Ovary (tissue), 3 donors: ENCODE measurements around the gene GAGE13.

Experiments used
- EP300 ChIP-seq: sonication (generic); formaldehyde crosslinking; IDR thresholded peaks from one replicate; pipeline ENCODE4 v1.6.1; 2017; ENCODE audit warnings: antibody characterized with exemption
- POLR2A ChIP-seq: fragments of 450-650 bp; IDR thresholded peaks from one replicate; pipeline ENCODE4 v1.6.1; 2017; ENCODE audit warnings: antibody characterized with exemption, mild to moderate bottlenecking, moderate library complexity
- TF ChIP-seq, protein P1 (sequence below), 3 donors: fragments of 450-650 bp in 2 of 3; fragments of 200-600 bp in 1 of 3; IDR thresholded peaks; one replicate each; pipeline versions ENCODE4 v1.5.1 to v1.8.0; 2016 to 2022; ENCODE audit warnings: antibody characterized with exemption in 3 of 3, mild to moderate bottlenecking in 1 of 3
- donor health status: DM: no; HTN: no; CAD: no.

DNA sequence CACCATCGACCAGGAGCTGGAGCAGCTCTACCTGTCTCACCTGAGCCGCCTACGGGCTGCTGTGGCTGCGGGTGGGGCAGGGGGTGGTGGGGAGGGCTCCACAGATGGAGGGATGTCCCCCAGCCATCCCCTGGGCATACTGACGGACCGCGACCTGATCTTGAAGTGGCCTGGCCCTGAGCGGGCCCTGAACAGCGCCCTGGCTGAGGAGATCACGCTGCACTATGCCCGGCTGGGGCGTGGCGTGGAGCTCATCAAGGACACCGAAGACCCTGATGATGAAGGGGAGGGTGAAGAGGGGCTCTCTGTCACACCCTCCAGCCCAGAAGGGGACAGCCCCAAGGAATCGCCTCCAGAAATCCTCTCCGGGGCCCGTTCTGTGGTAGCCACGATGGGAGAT lies 45.2 kb upstream of the GAGE13 start:
- no peak for TF ChIP-seq POLR2A
- TF ChIP-seq, protein P1, sequence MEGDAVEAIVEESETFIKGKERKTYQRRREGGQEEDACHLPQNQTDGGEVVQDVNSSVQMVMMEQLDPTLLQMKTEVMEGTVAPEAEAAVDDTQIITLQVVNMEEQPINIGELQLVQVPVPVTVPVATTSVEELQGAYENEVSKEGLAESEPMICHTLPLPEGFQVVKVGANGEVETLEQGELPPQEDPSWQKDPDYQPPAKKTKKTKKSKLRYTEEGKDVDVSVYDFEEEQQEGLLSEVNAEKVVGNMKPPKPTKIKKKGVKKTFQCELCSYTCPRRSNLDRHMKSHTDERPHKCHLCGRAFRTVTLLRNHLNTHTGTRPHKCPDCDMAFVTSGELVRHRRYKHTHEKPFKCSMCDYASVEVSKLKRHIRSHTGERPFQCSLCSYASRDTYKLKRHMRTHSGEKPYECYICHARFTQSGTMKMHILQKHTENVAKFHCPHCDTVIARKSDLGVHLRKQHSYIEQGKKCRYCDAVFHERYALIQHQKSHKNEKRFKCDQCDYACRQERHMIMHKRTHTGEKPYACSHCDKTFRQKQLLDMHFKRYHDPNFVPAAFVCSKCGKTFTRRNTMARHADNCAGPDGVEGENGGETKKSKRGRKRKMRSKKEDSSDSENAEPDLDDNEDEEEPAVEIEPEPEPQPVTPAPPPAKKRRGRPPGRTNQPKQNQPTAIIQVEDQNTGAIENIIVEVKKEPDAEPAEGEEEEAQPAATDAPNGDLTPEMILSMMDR (IDR thresholded peaks at IDR 0.05), result no peak
- no peak for TF ChIP-seq EP300
